Measurements from ENCODE around the gene LETMD1. TPM values are rescaled to one million over a fixed set of nuclear protein-coding genes. Genes with fewer than 3 reads are reported as not detected.
"Not testable (repeated sequence)": the region's sequence is repeated elsewhere in the genome, so short reads cannot be mapped to it uniquely, and the experiment has no call there.

Gene LETMD1
- total and polyA plus RNA-seq, 11 donors: 13.6 to 34.4 (median 22.7) TPM

DNA sequence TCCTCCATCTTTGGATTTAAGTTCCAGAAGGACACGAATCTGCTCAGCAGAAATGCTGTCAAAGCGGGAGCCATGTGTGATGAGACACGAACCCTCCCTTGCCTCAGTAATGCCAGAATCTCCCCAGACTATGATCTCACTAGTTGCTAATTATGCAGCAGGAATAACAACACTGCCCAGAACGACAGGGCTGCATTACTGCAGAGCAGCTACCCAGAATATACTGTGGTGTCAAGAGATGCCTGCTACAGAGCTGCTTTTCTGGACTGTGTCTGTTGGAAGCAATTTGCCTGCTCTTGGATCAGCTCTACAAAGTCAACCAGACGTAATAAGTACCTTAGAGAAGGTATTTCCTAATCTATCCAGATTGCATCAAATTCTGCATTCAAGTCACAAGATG lies 29.8 kb downstream of the LETMD1 start:
- Histone ChIP-seq H3K4me3 (peak overlapping the region in 1 of 12 donors; percentile 3), H3K9me3 (no peaks in the 10 kb centered on the region), H3K27ac (peak overlapping the region in 10 of 12 donors; percentile 0 to 81 (median 46)), H3K4me1 (peaks cover 0 to 59% (median 47%) of the 10 kb centered on the region in 12 donors), H3K27me3 (no peaks in the 10 kb centered on the region), H3K36me3 (peaks cover 0 to 25% (median 15%) of the 10 kb centered on the region in 9 donors)
- ATAC-seq (peak; percentile 87 to 94 (median 92)), DNase-seq (peak in 4 of 5 donors; percentile 34 to 51 (median 39))
- TF ChIP-seq POLR2A (IDR thresholded peaks at IDR 0.05) (no peak), CTCF (IDR thresholded peaks at IDR 0.05) (no peak)
- intact Hi-C loops (cut with DNase I): no loop called here
- 30 to 38% (median 33%) methylated on average over 5 of the region's 5 CpGs for WGBS, 4 donors

DNA sequence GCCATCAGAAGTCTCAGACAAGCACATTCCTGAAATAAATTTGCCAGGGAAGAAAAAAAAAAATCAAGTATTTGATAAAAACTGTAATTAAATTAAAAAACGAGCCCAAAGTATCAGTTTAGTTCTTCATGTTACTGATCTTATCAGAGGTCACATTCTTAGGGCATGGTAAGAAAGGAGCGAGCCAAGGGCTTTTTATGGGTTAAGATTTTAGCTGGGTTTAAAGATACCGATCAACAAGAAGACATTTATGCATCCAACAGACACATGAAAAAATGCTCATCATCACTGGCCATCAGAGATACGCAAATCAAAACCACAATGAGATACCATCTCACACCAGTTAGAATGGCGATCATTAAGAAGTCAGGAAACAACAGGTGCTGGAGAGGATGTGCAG lies 30.2 kb downstream of the LETMD1 start:
- H3K27me3 ChIP-seq; DNase-seq; H3K9me3 ChIP-seq; intact Hi-C loops (cut with DNase I); H3K4me3 ChIP-seq; ATAC-seq: not testable (repeated sequence)
- peak overlapping the region in 7 of 12 donors; percentile 0 to 81 (median 51) for H3K27ac ChIP-seq
- H3K36me3 ChIP-seq: peaks cover 0 to 21% (median 10%) of the 10 kb centered on the region in 9 donors
- peaks cover 0 to 59% (median 47%) of the 10 kb centered on the region in 12 donors for H3K4me1 ChIP-seq
- 69 to 77% (median 77%) methylated on average over 5 of the region's 5 CpGs for WGBS, 4 donors

- H3K27me3 ChIP-seq; H3K4me3 ChIP-seq; ATAC-seq; H3K9me3 ChIP-seq; intact Hi-C loops (cut with DNase I); DNase-seq; H3K27ac ChIP-seq: not testable (repeated sequence)
- WGBS, 4 donors: 93 to 97% (median 96%) methylated on average over 6 of the region's 6 CpGs
- peaks cover 0 to 59% (median 49%) of the 10 kb centered on the region in 12 donors for H3K4me1 ChIP-seq
- peaks cover 0 to 16% (median 5%) of the 10 kb centered on the region in 9 donors for H3K36me3 ChIP-seq
These were observed 30.7 kb downstream of the LETMD1 start for GRCh38 chr12:51078866-51079265.

DNA sequence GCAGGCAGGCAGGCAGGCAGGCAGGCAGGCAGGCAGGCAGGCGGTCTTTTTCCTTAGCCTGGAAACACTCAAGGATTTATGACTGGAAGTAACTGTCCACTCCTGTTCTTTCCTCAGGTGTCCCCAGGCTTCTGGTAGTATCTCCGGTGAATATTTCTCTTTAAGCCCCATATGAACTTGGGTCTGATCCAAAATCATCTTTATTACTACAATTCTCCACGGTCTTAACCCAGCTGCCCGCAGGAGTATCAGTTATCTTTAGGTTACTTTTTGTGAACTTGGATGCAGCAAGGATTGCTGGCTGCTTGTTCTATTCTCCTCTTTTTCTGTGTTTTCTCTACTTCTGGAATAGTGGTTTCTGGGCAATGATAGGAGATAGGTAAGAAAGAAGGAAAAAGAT lies 32.0 kb downstream of the LETMD1 start:
- ATAC-seq (no peak), DNase-seq (no peak)
- Histone ChIP-seq H3K36me3 (peaks cover 0 to 10% (median 0%) of the 10 kb centered on the region in 9 donors), H3K27ac (no peak overlapping the region), H3K9me3 (no peaks in the 10 kb centered on the region), H3K4me1 (peaks cover 0 to 58% (median 47%) of the 10 kb centered on the region in 12 donors), H3K27me3 (no peaks in the 10 kb centered on the region), H3K4me3 (no peak overlapping the region)
- WGBS, 4 donors: 73 to 76% (median 74%) methylated on average over 4 of the region's 4 CpGs
- no peak for TF ChIP-seq CTCF (IDR thresholded peaks at IDR 0.05)
- no peak for TF ChIP-seq POLR2A (IDR thresholded peaks at IDR 0.05)
- intact Hi-C loops (cut with DNase I): loop anchor here in 3 of 10 donors (5.0 to 10.0 kb wide), 3 partner anchors 33 to 165 kb away; partner anchors contain the start of genes LETMD1 (in 2 of the 3) and DAZAP2 (in 1 of the 3)

DNA sequence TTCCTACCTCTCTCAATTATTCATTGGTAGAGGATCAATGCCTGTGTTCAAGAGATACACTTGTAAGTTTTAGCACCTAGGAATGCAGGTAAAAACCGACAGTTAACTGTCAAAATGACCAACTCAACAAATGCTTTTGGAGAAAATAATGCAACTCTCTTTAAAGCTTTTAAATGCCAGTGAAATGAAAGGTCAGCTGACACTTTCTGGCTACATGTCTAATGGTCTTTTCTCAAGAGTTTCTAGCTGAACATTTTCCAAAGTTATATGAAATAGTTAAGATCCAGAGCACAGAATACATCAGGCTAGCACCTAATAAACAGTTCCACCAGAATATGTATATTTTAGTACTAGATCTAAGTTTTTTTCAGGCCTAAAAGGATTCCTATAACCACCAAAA lies 33.3 kb downstream of the LETMD1 start:
- no peak for DNase-seq
- ATAC-seq: no peak
- Histone ChIP-seq H3K27me3 (no peaks in the 10 kb centered on the region), H3K36me3 (peaks cover 0 to 3% (median 0%) of the 10 kb centered on the region in 9 donors), H3K27ac (peak overlapping the region in 1 of 12 donors; percentile 97), H3K4me1 (peaks cover 0 to 56% (median 34%) of the 10 kb centered on the region in 12 donors), H3K9me3 (no peaks in the 10 kb centered on the region), H3K4me3 (peak overlapping the region in 3 of 12 donors; percentile 84 to 97 (median 86))
- intact Hi-C loops (cut with DNase I): loop anchor here in 3 of 10 donors (5.0 to 10.0 kb wide), 3 partner anchors 34 to 163 kb away; partner anchors contain the start of genes LETMD1 (in 2 of the 3) and DAZAP2 (in 1 of the 3)
- no peak for TF ChIP-seq CTCF (IDR thresholded peaks at IDR 0.05)
- no peak for TF ChIP-seq POLR2A (IDR thresholded peaks at IDR 0.05)
- 76 to 94% (median 85%) methylated on average over 1 of the region's 1 CpG for WGBS, 4 donors

All from heart left ventricle (tissue), 16 donors.